GM23248 (cell line): ENCODE data around the gene SEMA4G.

Experiments used
- EZH2 ChIP-seq: fragments of 200-600 bp; sonication (generic); IDR thresholded peaks from 2 replicates; pipeline ENCODE4 v1.6.1; 2018; ENCODE audit warnings: antibody characterized with exemption, mild to moderate bottlenecking; ENCODE audit not compliant: insufficient read depth, poor library complexity, severe bottlenecking
- EZH2phosphoT487 ChIP-seq: fragments of 200-600 bp; sonication (generic); IDR thresholded peaks from 2 replicates; pipeline ENCODE4 v1.6.1; 2018; ENCODE audit warnings: antibody characterized with exemption, moderate library complexity, mild to moderate bottlenecking, low read depth; ENCODE audit not compliant: insufficient read depth

DNA sequence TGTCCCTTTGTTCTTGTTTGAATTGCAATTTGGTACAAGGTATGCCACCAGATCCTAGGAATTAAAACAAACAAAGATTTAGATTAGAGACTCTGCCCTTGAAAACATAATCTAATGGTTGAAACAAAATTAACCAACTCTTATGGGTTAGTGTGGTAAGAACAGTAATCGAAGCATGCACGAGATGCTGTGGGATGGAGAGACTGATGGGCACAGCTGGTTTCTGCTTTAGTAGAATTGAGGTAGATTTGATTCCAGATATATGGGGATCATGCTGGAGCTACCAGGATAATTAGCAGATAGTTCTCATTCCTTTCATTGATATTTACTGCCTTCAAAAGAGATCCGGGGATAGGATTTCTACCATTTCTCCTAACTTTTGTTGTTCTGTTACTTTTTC, 20.4 kb upstream of the SEMA4G start:
- TF ChIP-seq EZH2phosphoT487 (no peak), EZH2 (no peak)
